IMR-90 (cell line): Measurements from ENCODE around the gene PCDH12. TPM values are rescaled to one million over a fixed set of nuclear protein-coding genes. Genes with fewer than 3 reads are reported as not detected.

Source experiments
- ATAC-seq: fragments of 200-7000 bp; cut with Tn5 transposase; 2 replicates; pipeline ENCODE4 v1.9.1; 2020; ENCODE audit warnings: low read depth, mild to moderate bottlenecking, moderate library complexity
- BruUV-seq: library from RNA; stranded (reverse); fragments of 400-500 nt; replicated peaks from 2 replicates; lab custom pipeline; 2021; lab: Mats Ljungman, UMichigan
- CTCF ChIA-PET: fragments of 300-600 bp; formaldehyde crosslinking; extraction: SDS; loops from one replicate; lab custom pipeline; 2021; ENCODE audit warnings: antibody characterized with exemption; lab: Yijun Ruan, JAX
- POLR2A ChIA-PET: fragments of 300-600 bp; sonication (Branson Sonifier 250); formaldehyde crosslinking; loops from one replicate; lab custom pipeline; 2022; ENCODE audit warnings: antibody characterized with exemption; ENCODE audit not compliant: unreplicated experiment; lab: Charles Lee
- DNase-seq: peaks from one replicate; pipeline ENCODE4 v3.0.0; 2013
- H2AFZ ChIP-seq: replicated peaks from 2 replicates; pipeline ENCODE3; 2013; ENCODE audit warnings: low read length, mild to moderate bottlenecking; ENCODE audit not compliant: poor library complexity
- H2AK5ac ChIP-seq: 2 replicates; pipeline ENCODE4 v1.6.1; 2013; ENCODE audit warnings: low read depth, low read length, inconsistent platforms
- H2AK9ac ChIP-seq: replicated peaks from 2 replicates; pipeline ENCODE3; 2013; ENCODE audit warnings: mild to moderate bottlenecking, low read depth, low read length, moderate library complexity; ENCODE audit not compliant: poor library complexity
- H2BK120ac ChIP-seq: 2 replicates; pipeline ENCODE4 v1.6.1; 2013; ENCODE audit warnings: low read depth, low read length, inconsistent platforms
- H2BK15ac ChIP-seq: 3 replicates; pipeline ENCODE4 v1.6.1; 2013; ENCODE audit warnings: low read depth, low read length, inconsistent platforms
- H2BK20ac ChIP-seq: 2 replicates; pipeline ENCODE4 v1.6.1; 2013; ENCODE audit warnings: low read depth, mild to moderate bottlenecking, inconsistent platforms, low read length, moderate library complexity
- H2BK5ac ChIP-seq: 2 replicates; pipeline ENCODE4 v1.6.1; 2013; ENCODE audit warnings: mild to moderate bottlenecking, low read depth, low read length, inconsistent platforms; ENCODE audit not compliant: poor library complexity, severe bottlenecking
- H3K14ac ChIP-seq: replicated peaks from 2 replicates; pipeline ENCODE4 v1.6.1; 2013; ENCODE audit warnings: low read depth, low read length, inconsistent platforms
- H3K18ac ChIP-seq: 2 replicates; pipeline ENCODE4 v1.6.1; 2013; ENCODE audit warnings: low read depth, low read length, control low read depth
- H3K23ac ChIP-seq: 2 replicates; pipeline ENCODE4 v1.6.1; 2013; ENCODE audit warnings: low read depth, low read length, inconsistent platforms
- H3K27ac ChIP-seq: 2 replicates; pipeline ENCODE4 v1.5.1; 2013; ENCODE audit warnings: mild to moderate bottlenecking, control low read depth, low read length; ENCODE audit not compliant: insufficient read depth
- H3K27me3 ChIP-seq: 2 replicates; pipeline ENCODE4 v1.6.1; 2013; ENCODE audit warnings: low read length; ENCODE audit not compliant: control insufficient read depth, insufficient read depth
- H3K36me3 ChIP-seq: 2 replicates; pipeline ENCODE4 v1.6.1; 2013; ENCODE audit warnings: low read length, mixed read lengths; ENCODE audit not compliant: control insufficient read depth, insufficient read depth
- H3K4ac ChIP-seq: 2 replicates; pipeline ENCODE4 v1.6.1; 2013; ENCODE audit warnings: low read depth, low read length, inconsistent platforms
- H3K4me1 ChIP-seq: 2 replicates; pipeline ENCODE4 v1.6.1; 2013; ENCODE audit warnings: low read length, mixed read lengths; ENCODE audit not compliant: control insufficient read depth, insufficient read depth
- H3K4me2 ChIP-seq: 2 replicates; pipeline ENCODE4 v1.6.1; 2013; ENCODE audit warnings: low read depth, mild to moderate bottlenecking, control low read depth, low read length, moderate library complexity
- H3K4me3 ChIP-seq: 2 replicates; pipeline ENCODE4 v1.5.1; 2013; ENCODE audit warnings: low read depth, mild to moderate bottlenecking, control low read depth, low read length, moderate library complexity; ENCODE audit not compliant: insufficient read depth
- H3K56ac ChIP-seq: 2 replicates; pipeline ENCODE4 v1.6.1; 2013; ENCODE audit warnings: low read length, inconsistent platforms; ENCODE audit not compliant: insufficient read depth; ENCODE audit errors: extremely low read depth
- H3K79me1 ChIP-seq, 2 experiments: 2 replicates each; pipeline ENCODE4 v1.6.1; 2013; ENCODE audit warnings: low read length in 2 of 2, inconsistent platforms in 1 of 2, low read depth in 1 of 2
- H3K9ac ChIP-seq: 2 replicates; pipeline ENCODE4 v1.6.1; 2013; ENCODE audit warnings: low read depth, low read length, control low read depth
- H3K9me1 ChIP-seq: 2 replicates; pipeline ENCODE4 v1.6.1; 2013; ENCODE audit warnings: low read length, inconsistent platforms; ENCODE audit not compliant: insufficient read depth
- H3K9me3 ChIP-seq: 2 replicates; pipeline ENCODE4 v1.6.1; 2013; ENCODE audit warnings: low read length; ENCODE audit not compliant: control insufficient read depth, insufficient read depth
- H4K20me1 ChIP-seq: 2 replicates; pipeline ENCODE4 v1.6.1; 2013; ENCODE audit warnings: low read length, inconsistent platforms; ENCODE audit not compliant: insufficient read depth
- H4K5ac ChIP-seq: 2 replicates; pipeline ENCODE4 v1.6.1; 2013; ENCODE audit warnings: mild to moderate bottlenecking, low read depth, low read length, control low read depth
- H4K8ac ChIP-seq, 2 experiments: 2 replicates each; pipeline ENCODE4 v1.6.1; 2013; ENCODE audit warnings: low read depth in 2 of 2, low read length in 2 of 2, control low read depth in 1 of 2, inconsistent platforms in 1 of 2
- H4K91ac ChIP-seq: 2 replicates; pipeline ENCODE4 v1.6.1; 2013; ENCODE audit warnings: low read depth, low read length, inconsistent platforms; ENCODE audit not compliant: insufficient read depth
- BHLHE40 ChIP-seq: fragments of 150-350 bp; IDR thresholded peaks from 2 replicates; pipeline ENCODE4 v1.6.1; 2016; ENCODE audit warnings: mild to moderate bottlenecking, low read depth, low read length
- CTCF ChIP-seq: conservative IDR thresholded peaks from 2 replicates; pipeline ENCODE4 v1.5.1; 2012; ENCODE audit warnings: mild to moderate bottlenecking, low read depth, low read length, improper control_type of control experiment
- MXI1 ChIP-seq: IDR thresholded peaks from 2 replicates; pipeline ENCODE4 v1.6.1; 2012; ENCODE audit warnings: low read depth, mild to moderate bottlenecking, low read length, moderate library complexity, borderline replicate concordance
- POLR2A ChIP-seq: IDR thresholded peaks from 2 replicates; pipeline ENCODE4 v1.6.1; 2012; ENCODE audit warnings: mild to moderate bottlenecking, low read depth, low read length
- WGBS, 2 experiments: methylation state at CpG; one replicate each; pipeline versions ENCODE4 v1.1.5 to v1.1.7; 2013; ENCODE audit warnings: missing lambda C conversion rate in 2 of 2; ENCODE audit not compliant: insufficient read length in 1 of 2; ENCODE audit errors: extremely low coverage in 2 of 2; 5-methylcytosine and 5-hydroxymethylcytosine counted together
- dilution Hi-C: fragments of 300-500 bp; cut with HindIII; formaldehyde crosslinking; loops from one replicate; pipeline ENCODE4 v1.14.3; 2018; ENCODE audit warnings: low sequenced_read_pairs; ENCODE audit not compliant: unreplicated experiment
- in situ Hi-C: fragments of 300-500 bp; cut with MboI; formaldehyde crosslinking; loops from 3 replicates; pipeline ENCODE4 v1.14.3; 2019; ENCODE audit warnings: low sequenced_read_pairs, inconsistent platforms, mixed read lengths
- intact Hi-C: fragments of 100-400 bp; cut with micrococcal nuclease; formaldehyde crosslinking; loops from 2 replicates; pipeline ENCODE4 v1.10.0; 2022
- polyA plus RNA-seq, 3 experiments: library from polyadenylated mRNA; depleted of rRNA; stranded (reverse); fragments of >200 nt; gene quantifications; 2 replicates each; pipeline ENCODE4 v1.2.3, GENCODE V29; 2012; ENCODE audit warnings: low replicate concordance in 1 of 3
- total RNA-seq: library from RNA; depleted of rRNA; stranded (reverse); fragments of >200 nt; gene quantifications from 2 replicates; pipeline ENCODE4 v1.2.3, GENCODE V29; 2012

Gene PCDH12
- total and polyA plus RNA-seq, 2 of the 4 experiments (the other 2 are of a cell fraction) = 0.02 to 0.18 TPM

GRCh38 chr5:141952020-141952419 is 6.0 kb downstream of the PCDH12 start:
- Histone ChIP-seq H3K56ac (no peak overlapping the region), H2AK5ac (no peak overlapping the region), H3K23ac (no peak overlapping the region), H3K27me3 (peaks cover 31% of the 10 kb centered on the region), H2BK20ac (no peak overlapping the region), H3K79me1 (no peaks in the 10 kb centered on the region), H2BK15ac (no peak overlapping the region), H2BK5ac (no peak overlapping the region), H3K9me3 (no peaks in the 10 kb centered on the region), H2AFZ (no peak overlapping the region), H3K9ac (no peak overlapping the region), H3K4ac (no peak overlapping the region), H4K5ac (no peak overlapping the region), H3K36me3 (no peaks in the 10 kb centered on the region), H3K14ac (no peak overlapping the region), H4K8ac (no peak overlapping the region), H2AK9ac (no peak overlapping the region), H3K4me3 (no peak overlapping the region), H3K4me2 (no peak overlapping the region), H3K18ac (no peak overlapping the region), H4K91ac (no peak overlapping the region), H3K9me1 (no peaks in the 10 kb centered on the region), H2BK120ac (no peak overlapping the region), H3K4me1 (no peaks in the 10 kb centered on the region), H4K20me1 (no peaks in the 10 kb centered on the region), H3K27ac (no peak overlapping the region)
- DNase-seq (no peak), ATAC-seq (no peak)
- no CpG with 5 or more reads among the region's 2 CpGs for WGBS, 2 experiments
- POLR2A ChIA-PET = no interaction called here
- dilution Hi-C loops (no loop called here), in situ Hi-C loops (no loop called here), intact Hi-C loops (no loop called here)
- no peak for TF ChIP-seq MXI1
- no peak for TF ChIP-seq CTCF
- no peak for TF ChIP-seq BHLHE40
- no peak for TF ChIP-seq POLR2A
- BruUV-seq = no TSS peak
- CTCF ChIA-PET = interaction anchor here (1.0 to 1.3 kb wide), 2 partner anchors 9 to 28 kb away, joined by 4 read pairs; no protein-coding TSS in a partner anchor
